Cardiac muscle cell (in vitro differentiated cells and primary cell): ENCODE data around the gene PPP1R17. TPM values are rescaled to one million over a fixed set of nuclear protein-coding genes. Genes with fewer than 3 reads are reported as not detected.

Experiments used
- DNase-seq, 2 donors: peaks; one replicate each; pipeline versions ENCODE4 v3.0.0 to v3.0.0-alpha.2; 2010 to 2017; ENCODE audit warnings: low read depth in 1 of 2, low spot score in 1 of 2
- H3K27ac ChIP-seq: fragments of 200-600 bp; sonication (generic); 2 replicates; pipeline ENCODE4 v1.5.1; 2016
- H3K27me3 ChIP-seq: fragments of 200-600 bp; sonication (generic); 2 replicates; pipeline ENCODE4 v1.6.0; 2016; ENCODE audit warnings: control low read depth
- H3K36me3 ChIP-seq: fragments of 200-600 bp; sonication (generic); 2 replicates; pipeline ENCODE4 v1.5.1; 2016; ENCODE audit warnings: control low read depth
- H3K4me1 ChIP-seq: fragments of 200-600 bp; sonication (generic); 2 replicates; pipeline ENCODE4 v1.8.1; 2017; ENCODE audit warnings: low read depth, mild to moderate bottlenecking, mixed run types
- H3K4me3 ChIP-seq: fragments of 200-600 bp; sonication (generic); 2 replicates; pipeline ENCODE4 v1.5.1; 2016; ENCODE audit warnings: mild to moderate bottlenecking
- H3K9me3 ChIP-seq: fragments of 200-600 bp; sonication (generic); 2 replicates; pipeline ENCODE4 v1.5.1; 2017; ENCODE audit warnings: low read depth, mild to moderate bottlenecking, control low read depth
- CTCF ChIP-seq: IDR thresholded peaks from 2 replicates; pipeline ENCODE4 v1.5.1; 2012; ENCODE audit warnings: low read depth, mild to moderate bottlenecking, low read length
- polyA plus RNA-seq: library from polyadenylated mRNA; unstranded; fragments of >200 nt; fragmentation: Nextera tagmentation; extraction: Ambion mirVana; gene quantifications from 2 replicates; pipeline ENCODE4 v1.2.1, GENCODE V29; 2016
- total RNA-seq: library from RNA; depleted of rRNA; stranded (reverse); fragments of >200 nt; gene quantifications from 2 replicates; pipeline ENCODE4 v1.2.3, GENCODE V29; 2016

The PPP1R17 gene
- total and polyA plus RNA-seq, 2 experiments from 2014 or later = not detected

- Histone ChIP-seq H3K36me3 (no peaks in the 10 kb centered on the region), H3K4me3 (no peak overlapping the region), H3K9me3 (no peaks in the 10 kb centered on the region), H3K27me3 (no peaks in the 10 kb centered on the region), H3K4me1 (no peaks in the 10 kb centered on the region), H3K27ac (no peak overlapping the region)
- no peak for TF ChIP-seq CTCF
- no peak for DNase-seq
Measured at GRCh38 chr7:31664890-31665289, 22.1 kb upstream of the PPP1R17 start.

- Histone ChIP-seq H3K27ac (no peak overlapping the region), H3K27me3 (no peaks in the 10 kb centered on the region), H3K36me3 (no peaks in the 10 kb centered on the region), H3K9me3 (no peaks in the 10 kb centered on the region), H3K4me1 (no peaks in the 10 kb centered on the region), H3K4me3 (no peak overlapping the region)
- DNase-seq = no peak
- no peak for TF ChIP-seq CTCF
Measured at GRCh38 chr7:31665546-31665945, 21.5 kb upstream of the PPP1R17 start.

GRCh38 chr7:31669461-31669860 is 17.6 kb upstream of the PPP1R17 start:
- TF ChIP-seq CTCF = no peak
- no peak overlapping the region for H3K4me3 ChIP-seq
- H3K4me1 ChIP-seq = no peaks in the 10 kb centered on the region
- H3K27me3 ChIP-seq = no peaks in the 10 kb centered on the region
- H3K36me3 ChIP-seq = no peaks in the 10 kb centered on the region
- H3K9me3 ChIP-seq = no peaks in the 10 kb centered on the region
- no peak overlapping the region for H3K27ac ChIP-seq
- no peak for DNase-seq

GRCh38 chr7:31679574-31680305 is 7.3 kb upstream of the PPP1R17 start:
- Histone ChIP-seq H3K9me3 (no peaks in the 10 kb centered on the region), H3K4me1 (no peaks in the 10 kb centered on the region), H3K27me3 (no peaks in the 10 kb centered on the region), H3K36me3 (no peaks in the 10 kb centered on the region), H3K4me3 (no peak overlapping the region), H3K27ac (no peak overlapping the region)
- DNase-seq = no peak
- TF ChIP-seq CTCF = no peak

- no peak overlapping the region for H3K27ac ChIP-seq
- no peak overlapping the region for H3K4me3 ChIP-seq
- H3K36me3 ChIP-seq = no peaks in the 10 kb centered on the region
- no peak for DNase-seq
- no peaks in the 10 kb centered on the region for H3K4me1 ChIP-seq
- TF ChIP-seq CTCF = no peak
- H3K27me3 ChIP-seq = peaks cover 4% of the 10 kb centered on the region
- H3K9me3 ChIP-seq = no peaks in the 10 kb centered on the region
Measured at GRCh38 chr7:31683445-31684225, 3.4 kb upstream of the PPP1R17 start.
